Left ventricle myocardium inferior (tissue), 1 donor: Measurements from ENCODE around the gene MED19. TPM values are rescaled to one million over a fixed set of nuclear protein-coding genes. Genes with fewer than 3 reads are reported as not detected.

Experiments used
- DNase-seq: peaks from one replicate; pipeline ENCODE4 v3.0.0-alpha.2; 2020
- H3K27ac ChIP-seq: fragments of 200-600 bp; replicated peaks from 2 replicates; pipeline ENCODE4 v1.8.0; 2021
- H3K27me3 ChIP-seq: fragments of 200-600 bp; 2 replicates; pipeline ENCODE4 v1.8.0; 2021; ENCODE audit warnings: low read depth
- H3K36me3 ChIP-seq: fragments of 200-600 bp; 2 replicates; pipeline ENCODE4 v1.8.0; 2021
- H3K4me1 ChIP-seq: fragments of 200-600 bp; 2 replicates; pipeline ENCODE4 v1.8.0; 2021
- H3K4me3 ChIP-seq: fragments of 200-600 bp; 2 replicates; pipeline ENCODE4 v1.8.0; 2021; ENCODE audit warnings: mild to moderate bottlenecking, moderate library complexity
- H3K9me3 ChIP-seq: fragments of 200-600 bp; replicated peaks from 2 replicates; pipeline ENCODE4 v1.8.0; 2021
- intact Hi-C: fragments of 100-400 bp; cut with micrococcal nuclease; formaldehyde crosslinking; loops from one replicate; pipeline ENCODE4 v1.11.0; 2022
- total RNA-seq: library from RNA; stranded (reverse); fragmentation: NEBNext Ultra II Directional; extraction: Animal tissue kit (Norgen Biotek cat#: 25700); gene quantifications from one replicate; pipeline ENCODE4 v1.2.1, GENCODE V29; 2021
- TF ChIP-seq, protein P1 (sequence below): fragments of 200-600 bp; IDR thresholded peaks from 2 replicates; pipeline ENCODE4 v1.8.0; 2021; ENCODE audit warnings: antibody characterized with exemption, mild to moderate bottlenecking, borderline replicate concordance
- donor health status: DM: no; HTN: yes; CAD: no; lungs with severe emphysema.

MED19 gene
- total RNA-seq, 1 donor from 2014 or later: 9.4 TPM

DNA sequence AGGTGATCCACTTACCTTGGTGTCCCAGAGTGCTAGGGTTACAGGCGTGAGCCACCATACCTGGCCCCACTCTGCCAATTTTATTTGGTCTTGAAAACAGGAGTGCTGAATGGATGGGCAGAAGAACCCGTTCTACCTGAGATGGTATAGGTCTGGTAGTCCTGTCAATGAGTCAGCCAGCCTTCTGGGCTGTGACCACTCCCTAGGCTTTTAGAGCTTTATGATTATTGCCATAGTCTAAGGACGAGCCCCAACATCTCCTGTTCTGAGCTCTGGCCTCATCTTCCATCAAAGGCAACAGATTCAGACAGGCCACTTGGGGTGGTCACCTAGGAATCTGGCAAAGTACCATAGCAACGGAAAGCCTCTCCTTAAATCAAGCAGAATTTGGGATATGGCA is 32.6 kb downstream of the MED19 start:
- peaks cover 52% of the 10 kb centered on the region for H3K36me3 ChIP-seq
- TF ChIP-seq, protein P1, sequence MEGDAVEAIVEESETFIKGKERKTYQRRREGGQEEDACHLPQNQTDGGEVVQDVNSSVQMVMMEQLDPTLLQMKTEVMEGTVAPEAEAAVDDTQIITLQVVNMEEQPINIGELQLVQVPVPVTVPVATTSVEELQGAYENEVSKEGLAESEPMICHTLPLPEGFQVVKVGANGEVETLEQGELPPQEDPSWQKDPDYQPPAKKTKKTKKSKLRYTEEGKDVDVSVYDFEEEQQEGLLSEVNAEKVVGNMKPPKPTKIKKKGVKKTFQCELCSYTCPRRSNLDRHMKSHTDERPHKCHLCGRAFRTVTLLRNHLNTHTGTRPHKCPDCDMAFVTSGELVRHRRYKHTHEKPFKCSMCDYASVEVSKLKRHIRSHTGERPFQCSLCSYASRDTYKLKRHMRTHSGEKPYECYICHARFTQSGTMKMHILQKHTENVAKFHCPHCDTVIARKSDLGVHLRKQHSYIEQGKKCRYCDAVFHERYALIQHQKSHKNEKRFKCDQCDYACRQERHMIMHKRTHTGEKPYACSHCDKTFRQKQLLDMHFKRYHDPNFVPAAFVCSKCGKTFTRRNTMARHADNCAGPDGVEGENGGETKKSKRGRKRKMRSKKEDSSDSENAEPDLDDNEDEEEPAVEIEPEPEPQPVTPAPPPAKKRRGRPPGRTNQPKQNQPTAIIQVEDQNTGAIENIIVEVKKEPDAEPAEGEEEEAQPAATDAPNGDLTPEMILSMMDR: no peak

DNA sequence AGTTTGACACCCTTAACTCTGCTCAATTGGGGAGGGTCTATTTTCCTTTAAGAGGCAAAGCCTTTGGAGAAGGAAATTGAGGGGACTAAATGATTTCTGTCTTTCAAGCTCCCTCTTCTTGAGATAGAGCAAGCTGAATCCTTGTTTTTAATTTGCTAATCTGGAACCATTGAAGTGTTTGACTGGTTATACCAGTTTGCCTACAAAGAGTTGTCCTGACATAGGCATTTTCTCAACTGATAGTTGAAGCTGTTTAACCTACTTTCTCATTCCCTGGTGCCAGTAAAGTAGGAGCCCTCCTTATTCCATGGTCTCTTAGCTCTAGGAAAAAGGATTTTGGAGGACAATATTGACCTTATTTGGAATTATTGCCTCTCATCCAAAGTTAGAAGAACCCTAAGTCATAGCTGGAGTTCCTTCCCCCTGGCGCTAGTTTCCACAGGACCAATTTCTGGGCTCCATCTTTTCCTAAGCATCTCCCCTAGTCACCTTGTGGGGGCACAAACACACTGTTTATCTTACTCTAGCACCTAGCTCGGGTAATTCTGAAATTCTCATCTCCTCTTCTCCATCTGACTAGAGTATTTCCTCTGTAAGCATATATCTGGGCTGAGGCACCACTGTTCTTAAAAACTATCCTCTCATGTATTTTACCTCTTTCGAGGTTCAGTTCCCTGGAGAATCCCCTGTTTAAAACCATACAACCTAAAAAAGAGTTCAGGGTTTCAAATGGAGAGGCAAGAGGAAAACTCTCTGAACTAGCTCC is 36.7 kb downstream of the MED19 start:
- TF ChIP-seq, protein P1: no peak
- H3K27ac ChIP-seq: no peak overlapping the region
- intact Hi-C loops: no loop called here
- H3K4me1 ChIP-seq: peaks cover 50% of the 10 kb centered on the region
- H3K27me3 ChIP-seq: no peaks in the 10 kb centered on the region
- peaks cover 49% of the 10 kb centered on the region for H3K36me3 ChIP-seq
- no peak overlapping the region for H3K4me3 ChIP-seq
- no peaks in the 10 kb centered on the region for H3K9me3 ChIP-seq
- no peak for DNase-seq

More for the DNA sequence above, 32.6 kb downstream of the MED19 start:
- H3K4me3 ChIP-seq: no peak overlapping the region
- intact Hi-C loops: no loop called here
- no peaks in the 10 kb centered on the region for H3K9me3 ChIP-seq
- no peaks in the 10 kb centered on the region for H3K27me3 ChIP-seq
- no peak overlapping the region for H3K27ac ChIP-seq
- peaks cover 45% of the 10 kb centered on the region for H3K4me1 ChIP-seq
- DNase-seq: no peak

DNA sequence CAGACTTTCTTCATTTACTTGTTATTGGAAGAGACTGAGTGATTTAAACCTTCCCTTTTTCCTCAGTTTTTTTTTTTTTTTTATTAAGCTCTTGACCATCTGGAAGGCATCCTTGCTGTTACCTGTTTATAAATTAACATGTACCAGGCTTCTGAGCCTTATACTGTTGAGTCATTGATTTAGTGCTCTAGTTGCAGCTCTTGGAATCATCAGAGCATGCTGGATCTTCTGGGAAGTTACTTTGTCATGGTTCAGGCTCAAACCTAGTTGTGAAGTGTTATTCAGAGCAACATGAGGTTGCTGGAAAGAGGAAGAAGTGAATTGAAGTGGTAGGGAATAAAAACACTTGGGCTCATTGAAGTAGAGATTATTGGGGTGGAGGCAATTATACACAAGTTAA is 37.8 kb downstream of the MED19 start:
- TF ChIP-seq, protein P1: no peak
- H3K36me3 ChIP-seq: peaks cover 49% of the 10 kb centered on the region
- no peak for DNase-seq
- H3K9me3 ChIP-seq: no peaks in the 10 kb centered on the region
- H3K27me3 ChIP-seq: no peaks in the 10 kb centered on the region
- H3K27ac ChIP-seq: no peak overlapping the region
- no peak overlapping the region for H3K4me3 ChIP-seq
- H3K4me1 ChIP-seq: peaks cover 50% of the 10 kb centered on the region
- intact Hi-C loops: no loop called here

DNA sequence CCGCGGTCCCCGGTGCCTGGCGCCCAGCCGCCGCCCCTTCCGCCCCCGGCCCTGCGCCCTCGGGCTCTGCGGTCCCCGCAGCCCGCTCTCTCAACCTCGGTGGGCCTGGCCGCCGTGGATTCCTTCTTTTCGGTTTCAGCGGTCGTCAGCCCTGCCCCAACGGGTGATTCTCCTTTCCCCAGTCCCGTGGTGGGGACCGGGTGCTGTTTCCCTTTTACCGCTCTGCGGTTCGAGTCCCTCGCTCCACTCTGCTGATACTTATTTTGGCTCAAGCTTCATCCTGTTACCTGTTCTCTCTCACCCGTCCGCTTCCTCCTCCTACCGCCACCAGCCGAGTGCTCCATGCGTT is 43.6 kb downstream of the MED19 start:
- Histone ChIP-seq H3K27me3 (no peaks in the 10 kb centered on the region), H3K36me3 (peaks cover 16% of the 10 kb centered on the region), H3K27ac (peak overlapping the region; percentile 99), H3K4me1 (peaks cover 58% of the 10 kb centered on the region), H3K4me3 (peak overlapping the region; percentile 96), H3K9me3 (no peaks in the 10 kb centered on the region)
- DNase-seq: no peak
- TF ChIP-seq, protein P1: no peak
- intact Hi-C loops: no loop called here

DNA sequence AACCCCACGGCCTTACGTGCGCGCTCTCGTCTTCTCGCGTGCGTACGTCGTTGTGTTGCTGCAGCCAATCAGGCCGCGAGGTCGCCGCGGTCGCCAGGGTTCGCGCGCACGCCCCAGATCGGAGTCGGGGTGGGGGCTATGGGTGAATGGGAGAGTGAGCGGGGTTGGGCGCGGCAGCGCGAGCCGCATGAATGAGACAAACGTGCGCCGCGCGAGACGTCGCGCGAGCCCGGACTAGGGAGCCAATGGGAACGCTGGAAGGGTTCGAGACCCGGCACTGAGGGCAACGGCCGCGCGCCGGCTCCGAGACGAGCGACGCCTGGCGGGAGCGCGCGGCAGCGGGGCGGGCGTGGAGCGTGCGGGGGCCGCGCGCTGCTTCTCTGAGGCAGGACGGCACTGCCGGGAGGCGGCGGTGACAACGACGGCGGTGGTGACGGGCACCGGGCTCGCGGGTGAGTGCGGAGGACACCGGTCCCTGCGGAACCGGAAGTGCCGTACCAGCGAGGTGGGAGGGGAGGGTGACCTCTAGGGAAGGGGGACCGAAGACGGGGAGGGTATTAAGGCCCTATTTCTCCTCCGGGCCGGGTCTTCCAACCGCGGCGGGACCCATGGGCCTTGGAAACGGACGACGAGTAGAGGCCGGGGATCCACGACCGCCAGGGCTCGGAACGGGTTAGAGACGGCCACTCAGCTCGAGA is 44.1 kb downstream of the MED19 start, which contains the start of gene ZDHHC5:
Gene ZDHHC5 (plus strand): TSS at position 379 of the 698 bp plus-strand sequence. CDS start 4,977 bp downstream, outside the sequence.
- intact Hi-C loops: no loop called here
- H3K4me1 ChIP-seq: peaks cover 56% of the 10 kb centered on the region
- no peaks in the 10 kb centered on the region for H3K27me3 ChIP-seq
- H3K4me3 ChIP-seq: peak within 1 kb of the TSS; percentile 96
- TF ChIP-seq, protein P1: peak; percentile 68
- peak within 1 kb of the TSS; percentile 99 for H3K27ac ChIP-seq
- peaks cover 15% of the 10 kb centered on the region for H3K36me3 ChIP-seq
- peak; percentile 99 for DNase-seq
- no peaks in the 10 kb centered on the region for H3K9me3 ChIP-seq
